HFF-Myc (cell line): ENCODE measurements around the gene OTP.

Experiments used
- DNase-seq: peaks from one replicate; pipeline ENCODE4 v3.0.0-alpha.2; 2011; ENCODE audit warnings: low read depth; ENCODE audit errors: extremely low read depth
- H3K4me3 ChIP-seq: replicated peaks from 2 replicates; pipeline ENCODE4 v1.5.1; 2011; ENCODE audit warnings: low read depth, mild to moderate bottlenecking, control low read depth, low read length
- TF ChIP-seq, protein P1 (sequence below): IDR thresholded peaks from 2 replicates; pipeline ENCODE4 v1.5.1; 2012; ENCODE audit warnings: mild to moderate bottlenecking, low read depth, low read length, control low read depth; ENCODE audit errors: missing control alignments

OTP gene

GRCh38 chr5:77644371-77645157 is 6.1 kb upstream of the OTP start:
- DNase-seq = no peak
- TF ChIP-seq, protein P1, sequence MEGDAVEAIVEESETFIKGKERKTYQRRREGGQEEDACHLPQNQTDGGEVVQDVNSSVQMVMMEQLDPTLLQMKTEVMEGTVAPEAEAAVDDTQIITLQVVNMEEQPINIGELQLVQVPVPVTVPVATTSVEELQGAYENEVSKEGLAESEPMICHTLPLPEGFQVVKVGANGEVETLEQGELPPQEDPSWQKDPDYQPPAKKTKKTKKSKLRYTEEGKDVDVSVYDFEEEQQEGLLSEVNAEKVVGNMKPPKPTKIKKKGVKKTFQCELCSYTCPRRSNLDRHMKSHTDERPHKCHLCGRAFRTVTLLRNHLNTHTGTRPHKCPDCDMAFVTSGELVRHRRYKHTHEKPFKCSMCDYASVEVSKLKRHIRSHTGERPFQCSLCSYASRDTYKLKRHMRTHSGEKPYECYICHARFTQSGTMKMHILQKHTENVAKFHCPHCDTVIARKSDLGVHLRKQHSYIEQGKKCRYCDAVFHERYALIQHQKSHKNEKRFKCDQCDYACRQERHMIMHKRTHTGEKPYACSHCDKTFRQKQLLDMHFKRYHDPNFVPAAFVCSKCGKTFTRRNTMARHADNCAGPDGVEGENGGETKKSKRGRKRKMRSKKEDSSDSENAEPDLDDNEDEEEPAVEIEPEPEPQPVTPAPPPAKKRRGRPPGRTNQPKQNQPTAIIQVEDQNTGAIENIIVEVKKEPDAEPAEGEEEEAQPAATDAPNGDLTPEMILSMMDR = no peak
- H3K4me3 ChIP-seq = no peak overlapping the region

- no peak for DNase-seq
- TF ChIP-seq, protein P1 = no peak
- no peak overlapping the region for H3K4me3 ChIP-seq
Measured at GRCh38 chr5:77643654-77644370, 5.3 kb upstream of the OTP start.

DNA sequence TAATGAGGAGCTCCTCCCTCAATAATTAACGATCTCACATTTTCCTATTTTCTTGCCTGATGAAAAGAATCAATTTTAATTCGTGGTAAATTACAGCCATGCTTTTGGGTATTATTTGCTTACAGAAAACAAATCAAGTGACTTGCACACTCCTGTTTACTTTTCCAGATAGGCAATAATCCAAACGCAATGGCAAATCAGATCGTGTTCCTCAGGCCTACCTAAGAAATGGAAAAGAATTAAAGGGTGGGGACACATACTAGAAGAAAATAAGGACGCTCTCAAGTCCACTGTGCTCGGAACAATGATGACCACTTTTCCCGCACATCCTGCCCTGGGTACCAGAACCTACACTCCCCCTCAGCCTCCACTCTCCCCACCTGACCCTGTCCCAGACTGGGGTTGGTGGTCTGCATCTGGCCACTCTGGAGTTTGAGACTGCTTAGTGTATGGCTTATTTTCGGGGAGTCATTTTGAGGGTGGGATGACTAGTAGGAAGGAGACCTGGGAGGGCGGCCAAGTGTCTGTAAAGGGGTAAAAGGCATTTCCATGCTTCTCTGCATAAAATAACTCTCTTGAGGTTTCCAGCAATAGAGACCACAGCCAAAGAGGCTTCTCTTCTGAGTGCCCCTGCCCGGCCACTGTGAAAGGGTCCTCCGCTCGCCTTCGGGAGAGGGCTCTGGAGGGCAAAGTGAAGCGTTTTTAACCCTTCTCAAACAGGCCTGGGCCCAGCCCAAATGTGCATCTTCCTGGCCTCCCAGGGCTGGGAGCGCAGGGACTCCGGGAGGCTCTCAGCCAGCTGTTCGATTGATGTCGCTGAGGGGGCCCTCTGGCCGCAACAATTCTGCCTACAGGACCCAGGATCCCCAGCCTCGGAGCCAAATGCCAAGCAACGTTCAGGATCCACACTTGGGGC is 4.5 kb upstream of the OTP start:
- no peak for DNase-seq
- TF ChIP-seq, protein P1 = no peak
- no peak overlapping the region for H3K4me3 ChIP-seq

DNA sequence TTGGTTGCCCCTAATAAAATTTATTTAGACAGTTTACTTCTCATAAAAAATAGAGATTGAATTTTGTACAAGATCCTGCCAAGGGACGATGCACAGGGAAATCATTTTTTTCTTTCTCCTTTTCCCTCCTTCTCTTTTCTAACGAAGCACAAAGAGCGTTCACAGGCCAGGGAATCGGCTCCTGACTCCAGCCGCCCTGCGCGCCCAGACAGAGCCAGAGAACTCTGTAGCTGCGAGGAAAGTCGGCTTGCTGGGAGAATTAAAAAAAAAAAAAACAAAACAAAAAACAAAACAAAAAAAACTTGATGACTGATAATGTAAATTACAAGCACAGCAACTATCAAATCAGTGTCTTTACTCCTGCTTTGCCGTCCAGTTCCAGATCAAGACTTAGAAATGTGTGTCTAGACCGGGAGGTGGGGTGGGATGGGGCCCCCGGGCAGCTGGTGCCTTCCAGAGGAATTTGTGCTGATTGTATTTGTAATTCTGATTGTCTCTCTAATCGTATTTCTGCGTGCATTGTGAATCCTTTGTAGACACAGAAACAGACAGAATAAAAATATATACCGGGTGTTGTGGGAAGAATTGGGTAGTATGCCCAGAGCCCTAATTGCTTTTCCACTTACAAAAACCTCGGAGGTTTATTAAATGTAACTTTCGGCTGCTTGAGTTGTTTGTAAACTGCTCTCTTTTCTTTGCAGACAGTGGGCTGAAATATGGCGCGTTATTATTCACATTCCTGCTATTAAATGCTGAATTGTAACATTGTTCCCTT is 3.6 kb upstream of the OTP start:
- TF ChIP-seq, protein P1 = no peak

DNA sequence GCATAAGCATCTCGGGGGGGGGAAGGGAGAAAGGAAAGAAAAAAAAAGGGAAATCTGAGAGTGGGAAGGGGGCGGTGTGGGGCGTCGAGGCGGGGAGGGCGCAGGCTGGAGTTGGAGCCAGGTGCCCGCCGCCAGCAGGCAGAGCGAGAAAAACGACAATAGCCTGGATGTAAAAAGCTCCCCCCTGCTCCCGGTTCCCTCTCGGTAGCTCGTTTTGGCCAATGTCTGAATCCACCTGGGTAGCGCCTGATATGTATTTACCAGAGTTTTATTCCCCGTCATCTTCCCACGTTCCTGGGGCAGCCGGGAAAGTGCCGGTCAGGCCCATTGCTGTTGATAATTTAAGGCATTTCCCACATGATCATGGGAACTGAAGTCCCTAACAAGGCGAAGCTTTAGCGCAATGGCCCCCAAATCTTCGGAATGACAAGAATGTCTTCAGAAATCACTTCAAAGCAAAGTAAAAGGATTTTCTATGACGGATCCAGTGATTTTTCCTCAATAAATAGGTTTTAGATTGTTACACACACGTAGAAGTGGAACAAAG is 3.0 kb upstream of the OTP start:
- H3K4me3 ChIP-seq = no peak overlapping the region
- TF ChIP-seq, protein P1 = no peak
- no peak for DNase-seq

More for the DNA sequence above, 3.6 kb upstream of the OTP start:
- DNase-seq = no peak
- H3K4me3 ChIP-seq = no peak overlapping the region
